SK-N-SH treated with all-trans-retinoic acid at 6 μM for 48 hours (cell line): ENCODE measurements around the gene NGLY1.

ENCODE experiments used
- ARNTL ChIP-seq: fragments of 450-650 bp; formaldehyde crosslinking; IDR thresholded peaks from 2 replicates; pipeline ENCODE4 v1.5.0; 2020; ENCODE audit warnings: low read depth, mild to moderate bottlenecking, moderate library complexity, borderline replicate concordance
- CSDC2 ChIP-seq: fragments of 250-450 bp; sonication (Bioruptor Pico); IDR thresholded peaks from 2 replicates; pipeline ENCODE4 v1.5.0; 2020; ENCODE audit warnings: mild to moderate bottlenecking, moderate library complexity
- ESRRG ChIP-seq: fragments of 250-450 bp; sonication (Bioruptor Pico); IDR thresholded peaks from 2 replicates; pipeline ENCODE4 v1.6.1; 2021; ENCODE audit warnings: mild to moderate bottlenecking
- GLIS3 ChIP-seq: fragments of 250-450 bp; sonication (Bioruptor Pico); IDR thresholded peaks from 2 replicates; pipeline ENCODE4 v1.5.0; 2020; ENCODE audit warnings: mild to moderate bottlenecking, moderate library complexity
- OSR1 ChIP-seq: fragments of 250-450 bp; sonication (Bioruptor Pico); IDR thresholded peaks from 2 replicates; pipeline ENCODE4 v1.8.0; 2022; ENCODE audit warnings: moderate library complexity, mild to moderate bottlenecking, inconsistent platforms
- ZNF565 ChIP-seq: fragments of 450-650 bp; formaldehyde crosslinking; conservative IDR thresholded peaks from 2 replicates; pipeline ENCODE4 v1.5.0; 2020; ENCODE audit warnings: low read depth, mild to moderate bottlenecking, moderate library complexity
- TF ChIP-seq, protein P1 (sequence below): fragments of 250-450 bp; sonication (Bioruptor Pico); IDR thresholded peaks from 2 replicates; pipeline ENCODE4 v1.5.1; 2020; ENCODE audit warnings: low read depth, mild to moderate bottlenecking, moderate library complexity
- TF ChIP-seq, protein P2 (sequence below): fragments of 250-450 bp; sonication (Bioruptor Pico); IDR thresholded peaks from 2 replicates; pipeline ENCODE4 v1.8.0; 2020; ENCODE audit warnings: mild to moderate bottlenecking, moderate library complexity, borderline replicate concordance

DNA sequence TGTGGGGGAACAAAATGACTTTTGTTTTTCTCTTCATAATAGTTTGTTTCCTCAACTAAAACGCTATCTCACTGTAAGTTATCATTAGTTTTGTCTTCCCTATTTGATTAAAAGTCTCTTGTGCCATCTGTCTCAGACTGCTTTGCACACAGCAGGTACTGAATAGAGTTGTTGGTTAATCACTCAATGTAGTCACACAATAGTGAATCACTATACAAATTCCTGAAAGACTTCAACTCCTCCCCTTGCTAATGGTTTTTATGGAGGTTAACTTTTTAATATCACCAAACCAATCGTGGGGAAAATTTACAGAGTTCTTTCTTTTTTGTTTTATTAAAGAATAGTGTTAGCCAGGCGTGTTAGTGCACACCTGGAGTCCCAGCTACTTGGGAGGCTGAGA, 2.6 kb upstream of the NGLY1 start:
- no peak for TF ChIP-seq GLIS3 (CRISPR knock-in tag)
- no peak for TF ChIP-seq ARNTL
- TF ChIP-seq ZNF565 (CRISPR knock-in tag): no peak
- TF ChIP-seq, protein P1, sequence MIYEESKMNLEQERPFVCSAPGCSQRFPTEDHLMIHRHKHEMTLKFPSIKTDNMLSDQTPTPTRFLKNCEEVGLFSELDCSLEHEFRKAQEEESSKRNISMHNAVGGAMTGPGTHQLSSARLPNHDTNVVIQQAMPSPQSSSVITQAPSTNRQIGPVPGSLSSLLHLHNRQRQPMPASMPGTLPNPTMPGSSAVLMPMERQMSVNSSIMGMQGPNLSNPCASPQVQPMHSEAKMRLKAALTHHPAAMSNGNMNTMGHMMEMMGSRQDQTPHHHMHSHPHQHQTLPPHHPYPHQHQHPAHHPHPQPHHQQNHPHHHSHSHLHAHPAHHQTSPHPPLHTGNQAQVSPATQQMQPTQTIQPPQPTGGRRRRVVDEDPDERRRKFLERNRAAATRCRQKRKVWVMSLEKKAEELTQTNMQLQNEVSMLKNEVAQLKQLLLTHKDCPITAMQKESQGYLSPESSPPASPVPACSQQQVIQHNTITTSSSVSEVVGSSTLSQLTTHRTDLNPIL (CRISPR knock-in tag): no peak
- TF ChIP-seq, protein P2, sequence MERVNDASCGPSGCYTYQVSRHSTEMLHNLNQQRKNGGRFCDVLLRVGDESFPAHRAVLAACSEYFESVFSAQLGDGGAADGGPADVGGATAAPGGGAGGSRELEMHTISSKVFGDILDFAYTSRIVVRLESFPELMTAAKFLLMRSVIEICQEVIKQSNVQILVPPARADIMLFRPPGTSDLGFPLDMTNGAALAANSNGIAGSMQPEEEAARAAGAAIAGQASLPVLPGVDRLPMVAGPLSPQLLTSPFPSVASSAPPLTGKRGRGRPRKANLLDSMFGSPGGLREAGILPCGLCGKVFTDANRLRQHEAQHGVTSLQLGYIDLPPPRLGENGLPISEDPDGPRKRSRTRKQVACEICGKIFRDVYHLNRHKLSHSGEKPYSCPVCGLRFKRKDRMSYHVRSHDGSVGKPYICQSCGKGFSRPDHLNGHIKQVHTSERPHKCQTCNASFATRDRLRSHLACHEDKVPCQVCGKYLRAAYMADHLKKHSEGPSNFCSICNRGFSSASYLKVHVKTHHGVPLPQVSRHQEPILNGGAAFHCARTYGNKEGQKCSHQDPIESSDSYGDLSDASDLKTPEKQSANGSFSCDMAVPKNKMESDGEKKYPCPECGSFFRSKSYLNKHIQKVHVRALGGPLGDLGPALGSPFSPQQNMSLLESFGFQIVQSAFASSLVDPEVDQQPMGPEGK (CRISPR knock-in tag): no peak
- no peak for TF ChIP-seq OSR1 (CRISPR knock-in tag)
- TF ChIP-seq CSDC2 (CRISPR knock-in tag): no peak
- no peak for TF ChIP-seq ESRRG (CRISPR knock-in tag)
